Stimulated activated CD8-positive, alpha-beta memory T cell treated with anti-CD3 and anti-CD28 coated beads, Interleukin-7, amount 100 ng/mL, for 48 hours (primary cell): Measurements from ENCODE around the gene TMEM178B.

Experiments
- DNase-seq, 2 donors: peaks; one replicate each; pipeline ENCODE4 v3.0.0-alpha.2; 2020; ENCODE audit warnings: low read depth in 1 of 2; ENCODE audit errors: extremely low read depth in 1 of 2

TMEM178B gene

DNA sequence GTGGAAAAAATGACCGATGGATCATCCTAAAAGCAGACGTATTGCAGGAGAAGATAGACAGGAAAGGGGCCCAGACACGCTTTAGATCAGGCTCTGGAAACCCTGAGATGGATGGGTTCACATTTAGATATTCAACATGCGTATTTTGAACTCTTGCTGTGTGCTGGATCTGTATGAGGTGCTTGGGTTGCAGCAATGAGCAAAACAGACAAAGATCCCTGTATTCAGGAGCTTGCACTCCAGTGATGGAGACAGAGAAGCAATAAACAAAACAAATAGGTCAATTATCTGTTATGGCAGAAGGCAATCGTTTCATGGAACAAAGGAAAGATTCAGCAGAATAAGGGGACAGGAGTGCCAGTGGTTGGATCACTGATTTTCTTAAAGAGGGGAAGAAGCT is 275.5 kb downstream of the TMEM178B start:
- no peak for DNase-seq

DNA sequence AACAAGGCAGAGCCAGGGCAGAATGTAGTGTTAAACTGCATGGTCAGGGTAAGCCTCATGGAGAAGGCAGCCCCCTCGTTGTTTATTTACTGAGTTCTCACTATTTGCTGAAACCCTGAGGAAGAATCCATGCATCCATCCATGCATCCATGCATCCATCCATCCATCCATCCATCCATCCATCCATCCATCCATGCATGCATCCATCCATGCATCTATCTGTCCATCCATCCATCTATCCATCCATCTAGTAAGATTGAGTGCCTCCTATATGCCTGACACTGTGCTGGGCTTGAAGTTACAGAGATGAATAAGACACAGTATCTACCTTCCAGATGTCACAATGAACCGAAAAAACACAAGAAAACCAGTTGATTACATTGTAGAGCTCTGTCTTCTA is 275.9 kb downstream of the TMEM178B start:
- no peak for DNase-seq

DNA sequence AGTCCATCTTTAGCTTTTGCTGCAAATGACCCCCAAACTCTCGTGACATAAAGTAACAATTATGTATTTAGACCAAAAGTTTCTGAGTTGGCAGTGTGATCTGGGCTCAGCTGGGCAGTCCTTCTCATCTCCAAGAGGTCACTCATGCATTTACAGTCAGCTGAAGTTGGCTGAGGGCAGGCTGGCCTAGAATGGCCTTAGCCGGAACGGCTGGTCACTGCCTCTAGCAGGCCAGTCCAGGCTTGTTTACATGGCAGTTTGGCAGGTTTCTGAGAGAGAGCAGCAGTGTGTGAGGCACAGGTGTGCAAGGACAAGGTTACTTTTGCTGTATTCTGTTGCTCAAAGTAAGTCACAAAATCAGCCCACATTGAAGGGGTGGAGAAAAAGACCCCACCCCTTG is 277.3 kb downstream of the TMEM178B start:
- no peak for DNase-seq

DNA sequence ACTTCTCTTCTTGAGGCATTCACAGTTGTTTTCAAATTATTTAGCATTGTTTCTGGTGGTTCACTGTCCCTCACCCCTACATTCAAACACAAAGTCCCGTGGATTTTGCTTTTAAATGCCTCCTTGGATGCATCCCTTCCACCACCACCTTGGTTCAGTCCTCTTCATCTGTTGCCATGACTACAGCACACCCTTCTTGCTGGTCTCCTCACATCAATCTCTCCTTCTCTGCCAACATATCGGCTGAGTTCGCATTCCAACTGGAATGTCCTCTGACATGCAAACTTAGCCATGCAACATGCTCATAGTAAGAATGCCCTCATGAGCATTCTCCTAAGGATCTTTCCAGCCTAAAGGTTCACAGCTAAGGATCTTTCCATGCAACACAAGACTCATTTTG is 279.1 kb downstream of the TMEM178B start:
- no peak for DNase-seq

DNA sequence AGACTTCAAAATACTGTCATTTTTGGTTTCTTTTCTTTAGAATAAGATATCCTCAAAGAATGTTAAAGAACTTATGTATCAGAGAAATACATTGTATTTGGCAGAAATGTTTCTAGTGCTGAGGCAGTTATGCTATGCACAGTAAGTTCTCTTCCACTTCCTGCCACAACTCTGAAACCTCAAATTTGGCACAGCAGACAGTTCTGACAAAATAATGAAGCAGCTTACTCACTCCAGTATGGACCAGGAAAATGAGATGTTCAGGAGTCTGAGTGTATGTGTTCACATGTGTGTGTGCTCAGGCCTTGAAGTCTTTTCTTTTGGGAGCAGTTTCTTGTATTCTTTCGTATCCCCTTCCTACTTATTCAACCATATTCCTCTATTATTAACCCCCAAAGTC is 280.4 kb downstream of the TMEM178B start:
- DNase-seq, result no peak

DNA sequence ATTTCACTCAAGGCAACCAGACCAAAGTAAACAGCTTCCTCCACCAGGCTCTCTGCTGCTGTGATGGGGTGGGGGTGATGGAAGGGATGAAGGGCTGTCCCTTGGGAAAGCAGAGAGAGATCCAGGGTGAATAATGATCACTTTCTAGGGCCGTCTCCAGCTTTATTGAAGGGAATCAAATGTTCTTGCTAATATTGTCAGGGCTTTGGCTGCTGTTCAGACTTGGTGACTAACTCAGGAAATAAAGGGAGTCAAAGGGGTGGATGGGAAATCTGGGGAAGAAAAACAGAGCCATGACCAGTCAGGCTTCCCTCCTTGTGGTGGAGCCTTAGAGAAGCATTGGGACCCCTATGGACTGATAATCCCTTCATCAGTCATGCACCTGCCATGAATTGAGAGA is 281.2 kb downstream of the TMEM178B start:
- no peak for DNase-seq

DNA sequence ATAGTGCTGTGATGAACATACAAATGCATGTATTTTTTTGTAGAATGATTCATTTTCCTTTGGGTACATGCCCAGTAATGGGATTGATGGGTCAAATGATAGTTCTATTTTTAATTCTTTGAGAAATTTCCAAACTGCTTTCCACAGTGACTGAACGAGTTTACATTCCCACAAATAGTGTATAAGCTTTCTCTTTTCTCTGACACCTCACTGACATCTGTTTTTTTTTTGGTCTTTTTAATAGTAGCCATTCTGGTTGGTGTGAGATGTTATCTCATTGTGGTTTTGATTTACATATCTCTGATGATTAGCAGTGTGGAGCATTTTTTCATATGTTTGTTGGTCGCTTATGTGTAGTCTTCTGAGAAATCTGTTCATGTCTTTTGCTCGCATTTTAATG is 282.3 kb downstream of the TMEM178B start:
- DNase-seq, result no peak

DNA sequence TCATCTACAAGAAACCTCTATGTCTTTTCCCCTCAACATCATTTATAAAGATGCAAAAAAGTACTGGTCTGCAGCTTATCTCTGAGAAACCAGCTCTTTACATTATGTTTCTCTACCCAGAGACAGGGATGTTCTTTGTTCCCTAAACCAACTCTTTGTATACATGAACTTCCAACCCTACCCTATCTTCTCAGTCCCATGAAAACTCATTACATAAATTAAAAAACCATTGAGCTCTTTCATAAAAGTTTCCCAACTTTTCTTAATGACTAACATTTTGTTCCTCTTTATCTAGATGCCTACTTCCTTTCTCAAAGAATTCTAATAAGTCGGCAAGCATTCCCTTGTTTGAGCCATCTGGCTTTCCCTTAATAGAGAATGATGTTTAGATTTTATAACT is 284.5 kb downstream of the TMEM178B start:
- no peak for DNase-seq

DNA sequence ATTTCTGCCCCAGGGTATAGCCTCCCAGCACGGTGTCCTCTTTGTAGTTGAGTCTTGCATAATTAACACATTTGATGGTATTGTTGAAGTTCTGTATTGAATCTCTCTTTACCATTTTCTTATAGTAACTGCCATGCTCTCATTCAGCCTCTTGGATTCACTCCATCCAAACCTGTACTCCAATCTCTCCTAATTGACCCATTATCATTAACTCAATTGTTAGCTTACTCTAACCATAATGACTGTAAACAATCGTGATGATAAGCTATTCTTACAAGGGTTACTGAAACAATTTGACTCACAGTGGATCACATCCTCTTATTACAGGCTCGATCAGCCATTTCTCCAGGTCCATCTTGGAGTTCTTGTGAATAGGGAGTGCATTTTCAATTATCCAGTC is 285.4 kb downstream of the TMEM178B start:
- DNase-seq, result no peak

DNA sequence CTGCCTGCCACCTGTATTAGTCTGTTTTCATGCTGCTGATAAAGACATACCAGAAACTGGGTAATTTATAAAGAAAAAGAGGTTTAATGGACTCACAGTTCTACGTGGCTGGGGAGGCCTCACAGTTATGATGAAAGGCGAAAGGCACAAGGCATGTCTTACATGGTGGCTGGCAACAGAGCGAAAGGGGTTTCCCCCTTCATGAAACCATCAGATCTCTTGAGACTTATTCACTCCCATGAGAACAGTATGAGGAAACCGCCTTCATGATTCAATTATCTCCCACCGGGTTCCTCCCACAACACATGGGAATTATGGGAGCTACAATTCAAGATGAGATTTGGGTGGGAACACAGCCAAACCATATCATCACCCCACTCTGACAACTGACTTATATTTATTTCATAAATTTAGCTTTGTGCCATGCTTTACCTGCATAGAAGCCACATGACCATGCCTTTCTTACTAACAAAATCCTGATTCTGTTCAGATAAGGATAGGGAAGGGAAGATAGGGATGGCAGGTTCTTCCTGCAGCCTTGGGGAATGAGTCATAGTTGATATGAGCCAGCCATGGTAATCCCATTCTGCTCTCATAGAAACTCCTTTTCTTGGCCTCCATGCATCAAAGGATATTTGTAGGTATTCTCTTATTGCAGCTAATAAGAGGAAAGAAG is 286.0 kb downstream of the TMEM178B start:
- no peak for DNase-seq

DNA sequence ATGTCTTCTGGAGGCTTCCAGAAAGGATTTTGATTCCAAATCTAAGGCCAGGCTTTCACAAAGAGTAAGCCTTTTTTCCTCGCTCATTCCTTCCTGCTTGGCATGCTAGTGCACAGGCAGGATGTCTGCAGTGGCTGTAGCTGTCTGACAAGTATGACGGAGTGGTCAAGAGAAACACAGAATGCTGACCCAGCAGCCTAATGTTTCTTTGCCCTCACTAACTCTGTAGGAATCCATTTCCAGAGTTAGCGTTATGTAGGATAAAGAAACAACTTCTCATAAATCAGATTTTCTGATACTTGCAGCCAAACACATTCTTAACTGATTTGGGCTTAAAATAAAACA is 286.5 kb downstream of the TMEM178B start:
- no peak for DNase-seq

DNA sequence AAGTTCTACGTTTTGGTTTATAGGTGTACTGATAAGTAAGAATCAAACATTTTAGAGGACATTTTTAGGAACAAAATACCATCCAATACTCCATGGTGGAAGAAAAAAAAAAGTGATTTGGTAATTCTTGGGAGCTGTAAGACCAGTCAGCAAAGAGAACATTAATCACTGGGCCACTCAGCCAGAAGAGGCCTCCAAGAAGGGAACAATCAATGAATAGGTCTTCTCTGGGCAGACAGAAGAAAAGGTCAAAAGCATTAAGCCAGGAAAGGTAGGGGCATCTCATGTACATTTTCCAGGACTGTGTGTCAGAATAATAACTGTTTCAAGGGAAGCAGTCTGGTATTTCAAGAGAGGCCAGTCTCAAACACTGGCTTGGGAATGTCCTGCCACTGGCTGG is 286.9 kb downstream of the TMEM178B start:
- DNase-seq, result no peak

DNA sequence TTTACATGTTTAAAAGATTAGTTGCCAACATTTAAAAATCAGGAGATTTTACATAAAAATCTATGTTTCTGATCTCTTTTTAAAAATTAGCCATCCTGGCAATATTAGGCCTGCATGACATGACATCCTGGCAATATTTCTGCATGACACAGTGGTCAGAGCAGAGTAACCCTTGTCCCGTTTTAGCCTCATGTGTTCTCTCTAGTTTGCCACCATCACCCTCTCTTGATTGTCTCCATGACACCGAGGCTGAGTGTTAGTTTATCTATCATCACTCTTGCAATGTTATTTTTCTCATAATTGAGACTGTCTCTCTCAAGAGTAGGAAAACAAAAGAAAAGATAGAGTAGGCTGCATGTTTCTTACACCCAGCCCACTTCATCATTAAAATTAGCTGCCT is 287.6 kb downstream of the TMEM178B start:
- no peak for DNase-seq

DNA sequence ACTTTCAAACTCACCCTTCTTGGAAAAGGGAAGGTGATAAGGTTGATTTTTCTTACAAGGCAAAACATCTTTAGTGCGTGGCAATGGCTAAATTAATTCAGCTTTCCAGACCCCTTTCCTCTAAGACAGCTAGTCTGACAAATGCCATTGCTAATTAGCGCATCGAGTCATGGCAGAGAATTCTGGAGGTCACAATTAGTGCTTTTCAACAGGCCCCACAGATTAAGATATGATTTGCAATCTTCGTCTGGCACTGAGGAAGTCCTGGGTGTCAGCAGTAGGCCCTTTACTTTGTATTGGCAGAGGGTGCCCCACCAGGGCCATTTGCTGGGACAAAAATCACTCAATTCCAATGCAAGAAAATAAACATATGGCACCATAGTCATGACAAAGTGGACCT is 288.1 kb downstream of the TMEM178B start:
- DNase-seq, result no peak

DNA sequence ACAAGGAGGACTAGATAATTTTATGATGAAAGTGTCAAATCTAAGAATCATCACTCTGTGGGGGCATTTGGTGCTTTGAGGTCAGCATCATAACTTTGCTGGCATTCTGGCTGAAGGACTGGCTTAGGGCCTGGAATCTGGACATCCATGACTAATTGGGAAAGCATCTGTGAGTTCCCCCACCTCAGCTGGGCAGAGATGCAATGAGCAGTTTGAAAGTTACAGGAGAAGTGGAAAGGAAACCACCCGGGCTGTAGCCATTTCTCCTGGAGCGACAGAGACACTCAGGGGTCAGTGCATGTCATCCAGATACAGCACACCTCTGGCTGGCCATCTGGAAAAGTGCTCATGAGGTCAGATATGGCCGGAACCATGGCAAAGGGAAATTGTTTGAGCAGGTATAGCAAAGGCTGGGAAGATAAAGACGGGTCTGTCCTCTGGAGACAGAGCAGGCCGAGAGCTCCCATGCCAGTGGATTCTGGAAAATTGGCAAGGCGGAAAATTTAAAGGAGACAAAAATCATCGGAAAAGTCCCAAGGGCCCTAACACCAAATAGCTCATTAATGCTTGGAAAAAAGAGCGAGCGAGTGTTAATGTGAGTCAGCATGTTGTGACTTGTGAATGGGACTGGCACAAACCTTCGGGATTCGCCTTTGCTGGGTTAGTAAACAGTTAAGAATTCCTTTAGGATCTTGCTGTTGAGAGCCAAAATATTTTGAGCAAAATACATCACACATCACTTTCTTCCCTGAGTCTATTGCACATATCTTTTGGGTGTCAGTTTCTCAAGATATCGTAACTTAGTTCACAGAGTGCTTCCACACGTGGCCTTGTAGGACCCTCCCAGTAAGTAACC is 288.9 kb downstream of the TMEM178B start:
- no peak for DNase-seq

DNA sequence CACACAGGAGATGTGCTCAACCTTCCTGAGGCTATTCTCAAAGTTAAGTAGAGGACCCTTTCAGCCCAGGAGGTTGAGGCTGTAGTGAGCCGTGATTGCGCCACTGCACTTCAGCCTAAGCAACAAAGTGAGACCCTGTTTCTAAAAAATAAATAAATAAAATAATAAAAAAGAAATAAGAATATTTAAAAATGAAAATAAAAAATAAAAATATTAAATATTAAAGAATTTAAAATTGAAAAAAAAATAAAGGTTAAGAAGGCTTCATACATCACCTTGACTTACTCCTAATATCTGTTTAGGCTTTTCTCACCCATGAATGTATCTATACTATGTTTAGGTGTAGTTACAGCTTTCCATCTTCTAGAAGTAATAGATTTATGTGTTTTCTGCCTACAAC is 289.9 kb downstream of the TMEM178B start:
- no peak for DNase-seq

DNA sequence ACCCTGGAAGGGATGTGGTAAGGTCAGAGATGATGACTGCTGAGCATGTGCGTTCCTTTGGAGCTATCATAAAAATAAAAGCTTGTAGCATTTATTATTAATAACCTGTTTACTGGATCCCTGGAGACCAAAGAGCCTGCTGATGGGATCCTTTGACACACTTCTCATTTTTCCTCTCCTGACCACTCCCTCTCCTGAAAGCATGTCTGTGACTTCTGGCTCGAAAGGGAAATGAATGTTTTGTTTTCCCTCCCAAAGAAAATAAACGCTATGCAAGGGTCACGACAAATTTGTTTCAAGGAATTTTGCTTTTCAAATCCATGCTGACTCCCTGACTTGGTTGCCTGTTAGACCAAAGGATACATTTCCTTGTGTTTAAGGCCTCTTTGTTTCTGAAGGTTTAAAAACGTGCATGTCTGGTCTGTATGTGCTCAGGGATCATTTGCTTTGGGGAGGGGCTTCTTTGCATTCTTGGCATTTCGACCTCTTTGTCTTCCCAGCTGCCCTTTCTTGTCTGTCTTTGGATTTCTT is 292.3 kb downstream of the TMEM178B start:
- no peak for DNase-seq

DNA sequence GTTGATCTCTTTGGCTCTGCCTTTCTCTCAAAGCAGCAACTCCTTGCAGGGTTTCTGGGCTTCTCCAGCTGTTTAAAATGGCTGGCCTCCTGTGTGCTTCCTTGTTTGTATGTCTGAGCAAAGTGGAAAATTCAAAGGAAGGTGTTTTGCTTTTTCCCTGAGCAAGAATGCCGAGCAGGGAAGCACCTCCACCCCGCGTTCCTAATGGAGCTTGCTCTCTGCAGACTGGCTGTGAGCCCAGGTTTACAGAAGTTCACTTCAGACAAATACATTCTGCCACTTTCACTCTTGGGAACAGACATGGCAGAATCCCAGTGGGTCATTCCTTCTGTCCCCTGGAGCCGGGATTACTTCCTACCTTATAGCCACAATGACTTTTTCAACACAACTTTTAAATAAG is 295.6 kb downstream of the TMEM178B start:
- DNase-seq, result no peak

DNA sequence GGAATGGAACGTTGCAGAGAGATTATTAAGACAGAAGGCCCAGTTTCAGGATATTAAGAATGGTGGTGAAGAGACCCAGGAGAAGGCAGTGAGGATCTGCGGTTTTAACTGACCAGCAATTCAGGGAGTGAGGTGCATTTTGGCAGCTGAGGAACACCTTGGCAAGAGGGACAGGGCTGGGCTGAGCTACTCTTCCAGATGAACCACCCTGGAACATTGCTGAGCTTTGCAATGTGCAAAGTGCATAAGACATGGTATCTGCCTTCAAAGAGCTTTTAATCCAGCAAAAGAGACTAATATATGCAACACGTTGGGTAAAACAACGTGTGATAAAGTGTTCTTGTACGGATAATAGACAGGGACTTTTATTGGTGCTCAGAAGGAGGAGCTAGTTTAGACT is 296.3 kb downstream of the TMEM178B start:
- no peak for DNase-seq

DNA sequence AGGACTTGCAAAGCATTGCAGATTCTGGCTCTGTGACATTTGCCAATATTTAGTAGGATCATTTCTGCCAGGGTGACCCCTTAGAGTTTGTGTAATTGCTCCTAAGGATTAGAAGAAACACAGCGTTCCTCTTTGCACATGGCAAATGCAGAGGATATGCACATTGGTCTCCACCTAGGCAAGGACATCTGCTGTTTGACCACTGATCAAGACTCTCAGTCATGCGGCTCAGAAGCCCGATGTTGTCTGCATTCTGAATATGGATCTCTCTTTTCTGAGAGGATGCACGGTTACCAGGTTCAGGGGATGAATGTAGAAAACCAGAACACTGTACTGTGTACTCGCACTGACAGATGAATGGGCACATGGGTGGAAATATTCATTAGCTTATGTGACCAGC is 296.8 kb downstream of the TMEM178B start:
- DNase-seq, result no peak

DNA sequence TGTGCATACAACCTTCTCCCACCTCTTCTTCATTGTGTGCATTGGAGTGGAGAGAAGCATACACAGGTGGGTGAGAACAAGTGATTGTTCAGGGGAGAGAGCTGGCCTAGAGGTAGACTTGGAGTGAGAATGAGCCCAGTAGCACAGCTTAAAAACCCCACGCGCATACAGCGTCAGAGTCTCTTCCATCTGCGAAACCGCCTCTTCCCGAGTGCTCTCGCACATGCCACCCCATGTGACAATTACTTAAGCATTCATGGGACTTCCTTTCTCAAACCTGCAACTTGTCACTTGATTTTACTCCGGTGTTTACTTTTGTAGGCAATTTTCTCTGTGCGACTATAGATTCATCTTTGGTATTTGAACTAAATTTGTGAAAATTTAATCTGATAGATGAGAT is 300.6 kb downstream of the TMEM178B start:
- DNase-seq, result no peak

DNA sequence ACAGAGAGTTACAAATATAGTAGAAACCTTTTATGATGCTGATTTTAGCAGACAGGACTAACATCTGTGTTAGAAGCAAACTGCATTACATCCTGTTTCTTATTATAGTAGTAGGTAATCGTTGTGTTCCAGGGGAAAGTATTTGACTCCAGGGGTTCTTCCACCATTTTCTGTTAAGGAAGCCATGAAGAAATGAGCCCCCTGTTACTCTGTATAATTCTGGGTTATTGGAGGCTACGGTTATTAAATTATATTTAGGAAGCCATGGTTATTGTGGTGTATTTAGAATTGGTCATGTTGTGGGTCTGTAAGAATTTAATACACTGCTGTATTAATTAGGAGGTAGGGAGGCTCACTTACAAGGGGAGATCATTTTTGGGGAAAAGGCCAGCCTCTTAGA is 301.6 kb downstream of the TMEM178B start:
- no peak for DNase-seq
